Measurements from ENCODE around the gene NUP93.

Gene NUP93

DNA sequence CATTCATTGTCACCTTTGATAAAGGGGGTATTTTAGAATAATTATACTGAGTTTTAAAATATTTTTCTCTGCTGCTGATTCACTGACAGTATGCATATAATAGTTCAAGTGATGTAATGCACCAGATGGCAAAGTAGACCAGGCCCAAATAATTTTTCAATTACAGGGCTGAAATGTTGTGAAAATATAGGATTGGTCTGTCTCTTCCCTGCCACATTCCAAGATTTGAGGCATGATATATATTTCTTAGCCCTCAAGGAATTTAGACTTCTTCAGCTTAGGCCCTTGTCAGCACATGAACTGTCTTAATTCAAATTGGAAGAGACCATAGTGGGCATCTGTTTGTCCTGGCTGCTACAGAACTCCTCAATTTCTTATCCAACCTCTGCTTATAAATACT, 95.9 kb downstream of the NUP93 start:
- H3K36me3 ChIP-seq (ENCODE audit: control insufficient read depth in 2 of 2, insufficient read depth in 1 of 2, low read length in 2 of 2) = peaks cover 16 to 64% of the 10 kb centered on the region in 2 experiments
- no peaks in the 10 kb centered on the region for H3K9me3 ChIP-seq (ENCODE audit: control insufficient read depth, insufficient read depth, low read depth, low read length)
- no peaks in the 10 kb centered on the region for H3K4me1 ChIP-seq (ENCODE audit: control insufficient read depth, insufficient read depth, low read length)
- CTCF ChIA-PET = interaction anchor here (0.7 kb wide), 2 partner anchors 448 to 1206 kb away, joined by 4 read pairs; no protein-coding TSS in a partner anchor
- TF ChIP-seq GLIS1 (tag by site-specific recombination; IDR thresholded peaks at IDR 0.05) (no peak), ZNF146 (tag by site-specific recombination; IDR thresholded peaks at IDR 0.05) (no peak), WT1 (tag by site-specific recombination; IDR thresholded peaks at IDR 0.05) (no peak), ZNF747 (tag by site-specific recombination; IDR thresholded peaks at IDR 0.05) (no peak), ZNF560 (tag by site-specific recombination; IDR thresholded peaks at IDR 0.05; ENCODE audit: borderline replicate concordance) (no peak), ZNF433 (tag by site-specific recombination; IDR thresholded peaks at IDR 0.05; ENCODE audit: low read depth) (no peak), ZNF600 (tag by site-specific recombination; IDR thresholded peaks at IDR 0.05) (no peak), ZNF624 (tag by site-specific recombination; IDR thresholded peaks at IDR 0.05) (no peak)
- TF ChIP-seq, protein P1, sequence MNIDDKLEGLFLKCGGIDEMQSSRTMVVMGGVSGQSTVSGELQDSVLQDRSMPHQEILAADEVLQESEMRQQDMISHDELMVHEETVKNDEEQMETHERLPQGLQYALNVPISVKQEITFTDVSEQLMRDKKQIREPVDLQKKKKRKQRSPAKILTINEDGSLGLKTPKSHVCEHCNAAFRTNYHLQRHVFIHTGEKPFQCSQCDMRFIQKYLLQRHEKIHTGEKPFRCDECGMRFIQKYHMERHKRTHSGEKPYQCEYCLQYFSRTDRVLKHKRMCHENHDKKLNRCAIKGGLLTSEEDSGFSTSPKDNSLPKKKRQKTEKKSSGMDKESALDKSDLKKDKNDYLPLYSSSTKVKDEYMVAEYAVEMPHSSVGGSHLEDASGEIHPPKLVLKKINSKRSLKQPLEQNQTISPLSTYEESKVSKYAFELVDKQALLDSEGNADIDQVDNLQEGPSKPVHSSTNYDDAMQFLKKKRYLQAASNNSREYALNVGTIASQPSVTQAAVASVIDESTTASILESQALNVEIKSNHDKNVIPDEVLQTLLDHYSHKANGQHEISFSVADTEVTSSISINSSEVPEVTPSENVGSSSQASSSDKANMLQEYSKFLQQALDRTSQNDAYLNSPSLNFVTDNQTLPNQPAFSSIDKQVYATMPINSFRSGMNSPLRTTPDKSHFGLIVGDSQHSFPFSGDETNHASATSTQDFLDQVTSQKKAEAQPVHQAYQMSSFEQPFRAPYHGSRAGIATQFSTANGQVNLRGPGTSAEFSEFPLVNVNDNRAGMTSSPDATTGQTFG (tag by site-specific recombination; IDR thresholded peaks at IDR 0.05; ENCODE audit: borderline replicate concordance) = no peak
- TF ChIP-seq, protein P2, sequence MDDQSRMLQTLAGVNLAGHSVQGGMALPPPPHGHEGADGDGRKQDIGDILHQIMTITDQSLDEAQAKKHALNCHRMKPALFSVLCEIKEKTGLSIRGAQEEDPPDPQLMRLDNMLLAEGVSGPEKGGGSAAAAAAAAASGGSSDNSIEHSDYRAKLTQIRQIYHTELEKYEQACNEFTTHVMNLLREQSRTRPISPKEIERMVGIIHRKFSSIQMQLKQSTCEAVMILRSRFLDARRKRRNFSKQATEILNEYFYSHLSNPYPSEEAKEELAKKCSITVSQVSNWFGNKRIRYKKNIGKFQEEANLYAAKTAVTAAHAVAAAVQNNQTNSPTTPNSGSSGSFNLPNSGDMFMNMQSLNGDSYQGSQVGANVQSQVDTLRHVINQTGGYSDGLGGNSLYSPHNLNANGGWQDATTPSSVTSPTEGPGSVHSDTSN (CRISPR knock-in tag; IDR thresholded peaks at IDR 0.05) = no peak
- TF ChIP-seq, protein P3, sequence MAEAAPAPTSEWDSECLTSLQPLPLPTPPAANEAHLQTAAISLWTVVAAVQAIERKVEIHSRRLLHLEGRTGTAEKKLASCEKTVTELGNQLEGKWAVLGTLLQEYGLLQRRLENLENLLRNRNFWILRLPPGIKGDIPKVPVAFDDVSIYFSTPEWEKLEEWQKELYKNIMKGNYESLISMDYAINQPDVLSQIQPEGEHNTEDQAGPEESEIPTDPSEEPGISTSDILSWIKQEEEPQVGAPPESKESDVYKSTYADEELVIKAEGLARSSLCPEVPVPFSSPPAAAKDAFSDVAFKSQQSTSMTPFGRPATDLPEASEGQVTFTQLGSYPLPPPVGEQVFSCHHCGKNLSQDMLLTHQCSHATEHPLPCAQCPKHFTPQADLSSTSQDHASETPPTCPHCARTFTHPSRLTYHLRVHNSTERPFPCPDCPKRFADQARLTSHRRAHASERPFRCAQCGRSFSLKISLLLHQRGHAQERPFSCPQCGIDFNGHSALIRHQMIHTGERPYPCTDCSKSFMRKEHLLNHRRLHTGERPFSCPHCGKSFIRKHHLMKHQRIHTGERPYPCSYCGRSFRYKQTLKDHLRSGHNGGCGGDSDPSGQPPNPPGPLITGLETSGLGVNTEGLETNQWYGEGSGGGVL (tag by site-specific recombination; IDR thresholded peaks at IDR 0.05) = no peak
- no peak overlapping the region for H3K27ac ChIP-seq (ENCODE audit: extremely low read depth, low read depth, low read length)
- POLR2A ChIA-PET = no interaction called here
- H3K4me3 ChIP-seq (ENCODE audit: low read depth, low read length) = no peak overlapping the region

DNA sequence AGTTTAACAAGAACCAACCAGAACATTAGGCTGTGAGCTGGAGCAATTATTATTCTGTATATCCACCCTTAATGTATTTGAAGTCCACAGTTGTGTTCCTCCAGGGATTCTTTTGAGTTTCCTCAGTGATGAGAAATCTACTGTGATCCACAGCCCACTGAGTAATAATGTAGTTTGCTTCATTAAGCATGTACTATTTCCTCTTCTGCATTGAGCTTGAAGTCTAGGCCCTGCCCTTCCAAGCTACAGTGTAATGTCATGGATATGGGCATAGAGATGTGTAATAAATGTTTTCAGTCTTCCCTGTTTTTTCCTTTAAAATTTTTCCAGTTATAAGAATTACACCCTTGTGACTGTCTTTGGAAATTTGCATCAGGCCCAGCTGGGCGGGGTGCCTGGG, 98.7 kb downstream of the NUP93 start:
- CTCF ChIA-PET = no interaction called here
- Histone ChIP-seq H3K9me3 (ENCODE audit: control insufficient read depth, insufficient read depth, low read depth, low read length) (no peaks in the 10 kb centered on the region), H3K36me3 (ENCODE audit: control insufficient read depth in 2 of 2, insufficient read depth in 1 of 2, low read length in 2 of 2) (peaks cover 12 to 70% of the 10 kb centered on the region in 2 experiments), H3K4me1 (ENCODE audit: control insufficient read depth, insufficient read depth, low read length) (no peaks in the 10 kb centered on the region), H3K27ac (ENCODE audit: extremely low read depth, low read depth, low read length) (no peak overlapping the region), H3K4me3 (ENCODE audit: low read depth, low read length) (no peak overlapping the region)
- POLR2A ChIA-PET = no interaction called here
- TF ChIP-seq GLIS2 (tag by site-specific recombination; IDR thresholded peaks at IDR 0.05) (no peak), ZNF24 (tag by site-specific recombination; IDR thresholded peaks at IDR 0.05) (no peak), ZNF138 (tag by site-specific recombination; IDR thresholded peaks at IDR 0.05; ENCODE audit: borderline replicate concordance) (no peak)
- TF ChIP-seq, protein P4, sequence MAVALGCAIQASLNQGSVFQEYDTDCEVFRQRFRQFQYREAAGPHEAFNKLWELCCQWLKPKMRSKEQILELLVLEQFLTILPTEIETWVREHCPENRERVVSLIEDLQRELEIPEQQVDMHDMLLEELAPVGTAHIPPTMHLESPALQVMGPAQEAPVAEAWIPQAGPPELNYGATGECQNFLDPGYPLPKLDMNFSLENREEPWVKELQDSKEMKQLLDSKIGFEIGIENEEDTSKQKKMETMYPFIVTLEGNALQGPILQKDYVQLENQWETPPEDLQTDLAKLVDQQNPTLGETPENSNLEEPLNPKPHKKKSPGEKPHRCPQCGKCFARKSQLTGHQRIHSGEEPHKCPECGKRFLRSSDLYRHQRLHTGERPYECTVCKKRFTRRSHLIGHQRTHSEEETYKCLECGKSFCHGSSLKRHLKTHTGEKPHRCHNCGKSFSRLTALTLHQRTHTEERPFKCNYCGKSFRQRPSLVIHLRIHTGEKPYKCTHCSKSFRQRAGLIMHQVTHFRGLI (tag by site-specific recombination; IDR thresholded peaks at IDR 0.05) = no peak
- TF ChIP-seq, protein P5, sequence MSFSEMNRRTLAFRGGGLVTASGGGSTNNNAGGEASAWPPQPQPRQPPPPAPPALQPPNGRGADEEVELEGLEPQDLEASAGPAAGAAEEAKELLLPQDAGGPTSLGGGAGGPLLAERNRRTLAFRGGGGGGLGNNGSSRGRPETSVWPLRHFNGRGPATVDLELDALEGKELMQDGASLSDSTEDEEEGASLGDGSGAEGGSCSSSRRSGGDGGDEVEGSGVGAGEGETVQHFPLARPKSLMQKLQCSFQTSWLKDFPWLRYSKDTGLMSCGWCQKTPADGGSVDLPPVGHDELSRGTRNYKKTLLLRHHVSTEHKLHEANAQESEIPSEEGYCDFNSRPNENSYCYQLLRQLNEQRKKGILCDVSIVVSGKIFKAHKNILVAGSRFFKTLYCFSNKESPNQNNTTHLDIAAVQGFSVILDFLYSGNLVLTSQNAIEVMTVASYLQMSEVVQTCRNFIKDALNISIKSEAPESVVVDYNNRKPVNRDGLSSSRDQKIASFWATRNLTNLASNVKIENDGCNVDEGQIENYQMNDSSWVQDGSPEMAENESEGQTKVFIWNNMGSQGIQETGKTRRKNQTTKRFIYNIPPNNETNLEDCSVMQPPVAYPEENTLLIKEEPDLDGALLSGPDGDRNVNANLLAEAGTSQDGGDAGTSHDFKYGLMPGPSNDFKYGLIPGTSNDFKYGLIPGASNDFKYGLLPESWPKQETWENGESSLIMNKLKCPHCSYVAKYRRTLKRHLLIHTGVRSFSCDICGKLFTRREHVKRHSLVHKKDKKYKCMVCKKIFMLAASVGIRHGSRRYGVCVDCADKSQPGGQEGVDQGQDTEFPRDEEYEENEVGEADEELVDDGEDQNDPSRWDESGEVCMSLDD (tag by site-specific recombination; IDR thresholded peaks at IDR 0.05) = no peak

All from HEK293 (cell line).